Heart left ventricle (tissue), 16 donors: Measurements from ENCODE around the gene LRMDA. TPM values are rescaled to one million over a fixed set of nuclear protein-coding genes. Genes with fewer than 3 reads are reported as not detected.
A peak's percentile ranks its signal among the peaks of the same experiment; 100 is the strongest.

Source experiments
- ATAC-seq, 4 donors: fragments of 200-7000 bp; cut with Tn5 transposase; one replicate each; pipeline ENCODE4 v1.9.1; 2020 to 2022; ENCODE audit warnings: moderate library complexity in 4 of 4, mild to moderate bottlenecking in 3 of 4, moderate number of reproducible peaks in 1 of 4
- DNase-seq, 5 donors: peaks; one replicate each; pipeline ENCODE4 v3.0.0-alpha.2; 2020
- H3K27ac ChIP-seq, 12 donors: fragments of 200-600 bp; sonication (generic) in 4 of 12; one replicate each; pipeline versions ENCODE4 v1.5.0 to v1.8.0; 2016 to 2022; ENCODE audit warnings: mild to moderate bottlenecking in 2 of 12
- H3K27me3 ChIP-seq, 9 donors: fragments of 200-600 bp; sonication (generic) in 2 of 9; one replicate each; pipeline versions ENCODE4 v1.5.1 to v1.8.0; 2016 to 2022; ENCODE audit warnings: mild to moderate bottlenecking in 3 of 9
- H3K36me3 ChIP-seq, 9 donors: fragments of 200-600 bp; sonication (generic) in 2 of 9; one replicate each; pipeline versions ENCODE4 v1.5.0 to v1.8.0; 2018 to 2022; ENCODE audit warnings: mild to moderate bottlenecking in 2 of 9
- H3K4me1 ChIP-seq, 12 donors: fragments of 200-600 bp; sonication (generic) in 4 of 12; one replicate each; pipeline versions ENCODE4 v1.5.0 to v1.8.0; 2016 to 2022; ENCODE audit warnings: mild to moderate bottlenecking in 3 of 12
- H3K4me3 ChIP-seq, 12 donors: fragments of 200-600 bp; sonication (generic) in 4 of 12; one replicate each; pipeline versions ENCODE4 v1.5.0 to v1.8.0; 2017 to 2022; ENCODE audit warnings: mild to moderate bottlenecking in 9 of 12, moderate library complexity in 4 of 12
- H3K9me3 ChIP-seq, 12 donors: fragments of 200-600 bp; sonication (generic) in 4 of 12; one replicate each; pipeline versions ENCODE4 v1.5.0 to v1.8.0; 2016 to 2022; ENCODE audit warnings: mild to moderate bottlenecking in 1 of 12
- CTCF ChIP-seq, 12 donors: fragments of 200-600 bp; sonication (generic) in 4 of 12; IDR thresholded peaks; one replicate each; pipeline versions ENCODE4 v1.5.0 to v1.8.0; 2018 to 2022; ENCODE audit warnings: antibody characterized with exemption in 12 of 12, mild to moderate bottlenecking in 5 of 12
- POLR2A ChIP-seq, 2 donors: fragments of 450-650 bp; IDR thresholded peaks; one replicate each; pipeline ENCODE4 v1.6.1; 2017; ENCODE audit warnings: antibody characterized with exemption in 2 of 2, mild to moderate bottlenecking in 2 of 2, moderate library complexity in 2 of 2
- WGBS, 4 donors: extraction: QIAGEN DNeasy Blood & Tissue Kit in 2 of 4; methylation state at CpG; one replicate each; pipeline versions ENCODE4 v1.1.5 to v1.1.7; 2013 to 2018; 5-methylcytosine and 5-hydroxymethylcytosine counted together
- intact Hi-C, 10 donors: fragments of 100-400 bp; cut with DNase I; formaldehyde crosslinking; loops; one replicate each; pipeline versions ENCODE4 v1.11.1 to v1.14.2; 2022
- polyA plus RNA-seq, 2 donors: library from polyadenylated mRNA; stranded (reverse); fragments of 200-250 nt; gene quantifications; one replicate each; pipeline ENCODE4 v1.2.3, GENCODE V29; 2013
- total RNA-seq, 9 donors: library from RNA; depleted of rRNA in 2 of 9; stranded (reverse); fragments of >200 nt in 2 of 9; fragmentation: NEBNext Ultra II Directional in 3 of 9; extraction: Animal tissue kit (Norgen Biotek cat#: 25700) in 3 of 9; gene quantifications; one replicate each; pipeline versions ENCODE4 v1.1.0 to v1.2.4, GENCODE V29; 2016 to 2023
- donor health status: ischemic (EF 13 %, LVEDD 7.1; RV severe dilation, severe dysfunction).
- donor health status: healthy with polysubstance abuse.
- donor health status: DM: no; HTN: yes; CAD: no.
- donor health status: DM: no; HTN: no; CAD: no.
- donor health status: ischemic (EF 25% LVEDD 6.9; RV normal size, moderate dysfunction).
- donor health status: ischemic (EF 25% LVEDD 5.7; RV mildly dilated, moderate dysfunction).
- donor health status: healthy.
- donor health status: DM: yes; HTN: yes; CAD: no.
- donor health status: ischemic (EF 35%, LVEDD 5.7; RV mildly dilated, moderate dysfunction).
- donor health status: nonischemic (EF 11% LVEDD 7.7; RV severe dilation, severe dysfunction).
- donor health status: DM: yes; HTN: yes; CAD: no.
- donor health status: PGD.
- donor health status: ischemic (EF 29% LVEDD 5.4; RV normal size, mild dysfunction).
- donor health status: nonischemic (EF 23%, LVEDD 6.1; RV moderate dilation, normal function).

LRMDA gene
- total and polyA plus RNA-seq, 11 donors, result 2.4 to 34.4 (median 14.9) TPM

GRCh38 chr10:75651417-75651816, 220.0 kb downstream of the LRMDA start:
- Histone ChIP-seq H3K4me3 (no peak overlapping the region), H3K27me3 (no peaks in the 10 kb centered on the region), H3K4me1 (peaks cover 0 to 50% (median 26%) of the 10 kb centered on the region in 12 donors), H3K27ac (no peak overlapping the region), H3K9me3 (no peaks in the 10 kb centered on the region), H3K36me3 (no peaks in the 10 kb centered on the region)
- 67 to 84% (median 79%) methylated on average over 2 of the region's 2 CpGs for WGBS, 4 donors
- TF ChIP-seq POLR2A (IDR thresholded peaks at IDR 0.05), result no peak
- TF ChIP-seq CTCF (IDR thresholded peaks at IDR 0.05), result peak in 2 of 12 donors; percentile 22 to 23
- no peak for DNase-seq
- intact Hi-C loops, result loop anchor here in 3 of 10 donors (5.0 to 10.0 kb wide), 3 partner anchors 123 to 254 kb away; partner anchors contain the start of gene ZNF503 (in 2 of the 3)
- no peak for ATAC-seq

GRCh38 chr10:75652146-75652740, 220.8 kb downstream of the LRMDA start:
- Histone ChIP-seq H3K27ac (no peak overlapping the region), H3K4me3 (no peak overlapping the region), H3K4me1 (peaks cover 0 to 57% (median 26%) of the 10 kb centered on the region in 12 donors), H3K36me3 (no peaks in the 10 kb centered on the region), H3K9me3 (no peaks in the 10 kb centered on the region), H3K27me3 (no peaks in the 10 kb centered on the region)
- intact Hi-C loops, result loop anchor here in 3 of 10 donors (5.0 to 10.0 kb wide), 3 partner anchors 123 to 255 kb away; partner anchors contain the start of gene ZNF503 (in 2 of the 3)
- DNase-seq (no peak), ATAC-seq (no peak)
- 66 to 76% (median 74%) methylated on average over 5 of the region's 5 CpGs for WGBS, 4 donors
- TF ChIP-seq POLR2A (IDR thresholded peaks at IDR 0.05), result no peak
- no peak for TF ChIP-seq CTCF (IDR thresholded peaks at IDR 0.05)

GRCh38 chr10:75653761-75654160, 222.3 kb downstream of the LRMDA start:
- WGBS, 4 donors, result 91 to 95% (median 92%) methylated on average over 8 of the region's 8 CpGs
- Histone ChIP-seq H3K9me3 (no peaks in the 10 kb centered on the region), H3K4me3 (no peak overlapping the region), H3K27me3 (no peaks in the 10 kb centered on the region), H3K27ac (no peak overlapping the region), H3K4me1 (peaks cover 0 to 57% (median 26%) of the 10 kb centered on the region in 12 donors), H3K36me3 (no peaks in the 10 kb centered on the region)
- TF ChIP-seq POLR2A (IDR thresholded peaks at IDR 0.05), result no peak
- DNase-seq (no peak), ATAC-seq (no peak)
- intact Hi-C loops, result loop anchor here in 4 of 10 donors (2.0 to 10.0 kb wide), 4 partner anchors 121 to 256 kb away; partner anchors contain the start of gene ZNF503 (in 3 of the 4)

- Histone ChIP-seq H3K4me1 (peaks cover 0 to 57% (median 26%) of the 10 kb centered on the region in 12 donors), H3K4me3 (no peak overlapping the region), H3K27ac (peak overlapping the region in 6 of 12 donors; percentile 24 to 62 (median 46)), H3K36me3 (no peaks in the 10 kb centered on the region), H3K27me3 (no peaks in the 10 kb centered on the region), H3K9me3 (no peaks in the 10 kb centered on the region)
- no peak for ATAC-seq
- 61 to 74% (median 65%) methylated on average over 1 of the region's 1 CpG for WGBS, 4 donors
- intact Hi-C loops, result loop anchor here in 4 of 10 donors (2.0 to 10.0 kb wide), 4 partner anchors 121 to 257 kb away; partner anchors contain the start of gene ZNF503 (in 3 of the 4)
- TF ChIP-seq CTCF (IDR thresholded peaks at IDR 0.05) (no peak), POLR2A (IDR thresholded peaks at IDR 0.05) (no peak)
- DNase-seq, result no peak
Observed at GRCh38 chr10:75654171-75654771, 222.8 kb downstream of the LRMDA start.
